GM23248 (cell line): ENCODE data around the gene CHST10. TPM values are rescaled to one million over a fixed set of nuclear protein-coding genes. Genes with fewer than 3 reads are reported as not detected.

ENCODE experiments used
- DNase-seq: peaks from one replicate; pipeline ENCODE4 v3.0.0-alpha.2; 2015
- H2AFZ ChIP-seq: fragments of 200-600 bp; sonication (generic); 2 replicates; pipeline ENCODE4 v1.6.1; 2016; ENCODE audit warnings: antibody characterized with exemption
- H3F3A ChIP-seq: fragments of 200-600 bp; sonication (generic); 2 replicates; pipeline ENCODE4 v1.6.1; 2016; ENCODE audit warnings: mild to moderate bottlenecking, antibody characterized with exemption, mixed run types; ENCODE audit not compliant: insufficient read depth
- H3K27ac ChIP-seq: fragments of 200-600 bp; sonication (generic); 2 replicates; pipeline ENCODE4 v1.5.1; 2016; ENCODE audit warnings: mild to moderate bottlenecking
- H3K27me3 ChIP-seq: fragments of 200-600 bp; sonication (generic); replicated peaks from 2 replicates; pipeline ENCODE4 v1.6.1; 2016; ENCODE audit warnings: mild to moderate bottlenecking; ENCODE audit not compliant: insufficient read depth
- H3K36me3 ChIP-seq: fragments of 200-600 bp; sonication (generic); 2 replicates; pipeline ENCODE4 v1.6.1; 2016; ENCODE audit warnings: low read depth, mild to moderate bottlenecking
- H3K4me1 ChIP-seq: fragments of 200-600 bp; sonication (generic); 2 replicates; pipeline ENCODE4 v1.6.1; 2016; ENCODE audit warnings: mild to moderate bottlenecking; ENCODE audit not compliant: insufficient read depth
- H3K4me2 ChIP-seq: fragments of 200-600 bp; sonication (generic); one replicate; pipeline ENCODE4 v1.6.1; 2016; ENCODE audit warnings: mild to moderate bottlenecking; ENCODE audit not compliant: unreplicated experiment
- H3K4me3 ChIP-seq: fragments of 200-600 bp; sonication (generic); 2 replicates; pipeline ENCODE4 v1.5.1; 2016; ENCODE audit warnings: mild to moderate bottlenecking
- H3K79me2 ChIP-seq: fragments of 200-600 bp; sonication (generic); 2 replicates; pipeline ENCODE4 v1.6.1; 2016; ENCODE audit warnings: mild to moderate bottlenecking; ENCODE audit not compliant: insufficient read depth
- H3K9ac ChIP-seq: fragments of 200-600 bp; sonication (generic); 2 replicates; pipeline ENCODE4 v1.6.1; 2016; ENCODE audit warnings: mild to moderate bottlenecking
- H3K9me2 ChIP-seq: fragments of 200-600 bp; sonication (generic); 2 replicates; pipeline ENCODE4 v1.6.1; 2016; ENCODE audit warnings: mixed run types, mild to moderate bottlenecking, moderate library complexity; ENCODE audit not compliant: insufficient read depth
- H3K9me3 ChIP-seq: fragments of 200-600 bp; sonication (generic); one replicate; pipeline ENCODE4 v1.6.1; 2017; ENCODE audit warnings: low read depth
- H4K20me1 ChIP-seq: fragments of 200-600 bp; sonication (generic); 2 replicates; pipeline ENCODE4 v1.6.0; 2016; ENCODE audit not compliant: insufficient read depth
- EZH2 ChIP-seq: fragments of 200-600 bp; sonication (generic); IDR thresholded peaks from 2 replicates; pipeline ENCODE4 v1.6.1; 2018; ENCODE audit warnings: antibody characterized with exemption, mild to moderate bottlenecking; ENCODE audit not compliant: insufficient read depth, poor library complexity, severe bottlenecking
- EZH2phosphoT487 ChIP-seq: fragments of 200-600 bp; sonication (generic); IDR thresholded peaks from 2 replicates; pipeline ENCODE4 v1.6.1; 2018; ENCODE audit warnings: antibody characterized with exemption, moderate library complexity, mild to moderate bottlenecking, low read depth; ENCODE audit not compliant: insufficient read depth
- WGBS, 2 experiments: methylation state at CpG; one replicate each; pipeline ENCODE4 v1.1.6; 2015 to 2017; ENCODE audit warnings: low lambda C conversion rate in 2 of 2, low coverage in 1 of 2; ENCODE audit errors: missing lambda C conversion rate in 2 of 2; 5-methylcytosine and 5-hydroxymethylcytosine counted together
- in situ Hi-C: fragments of 300-500 bp; cut with MboI; formaldehyde crosslinking; loops from 2 replicates; pipeline ENCODE4 v1.15.0; 2020
- polyA plus RNA-seq: library from polyadenylated mRNA; unstranded; fragments of >200 nt; fragmentation: Nextera tagmentation; extraction: Ambion mirVana; gene quantifications from 2 replicates; pipeline ENCODE4 v1.2.1, GENCODE V29; 2016
- total RNA-seq: library from RNA; depleted of rRNA; stranded (reverse); fragments of >200 nt; shearing (Covaris generic); gene quantifications from 2 replicates; pipeline ENCODE4 v1.2.3, GENCODE V29; 2014

CHST10 gene
- total and polyA plus RNA-seq, 2 experiments from 2014 or later, result 4.7 to 6.2 TPM

- 92% methylated on average over 8 of the region's 8 CpGs for WGBS, 2 experiments
- H2AFZ ChIP-seq, result no peak overlapping the region
- in situ Hi-C loops, result loop anchor here (25.0 kb wide), 1 partner anchor 830 kb away; no protein-coding TSS in a partner anchor
Observed at GRCh38 chr2:100392715-100393114, 24.8 kb downstream of the CHST10 start.

GRCh38 chr2:100391735-100392515 lies 25.5 kb downstream of the CHST10 start:
- H3K4me2 ChIP-seq, result no peak overlapping the region
- no peaks in the 10 kb centered on the region for H4K20me1 ChIP-seq
- H3K27me3 ChIP-seq, result no peaks in the 10 kb centered on the region
- no peaks in the 10 kb centered on the region for H3F3A ChIP-seq
- no peak overlapping the region for H3K4me3 ChIP-seq
- H3K79me2 ChIP-seq, result no peaks in the 10 kb centered on the region
- no peaks in the 10 kb centered on the region for H3K36me3 ChIP-seq
- no peaks in the 10 kb centered on the region for H3K4me1 ChIP-seq
- H3K27ac ChIP-seq, result no peak overlapping the region
- H3K9ac ChIP-seq, result no peak overlapping the region
- no peaks in the 10 kb centered on the region for H3K9me2 ChIP-seq
- in situ Hi-C loops, result loop anchor here (25.0 kb wide), 1 partner anchor 830 kb away; no protein-coding TSS in a partner anchor
- no peaks in the 10 kb centered on the region for H3K9me3 ChIP-seq
- H2AFZ ChIP-seq, result no peak overlapping the region
- no peak for TF ChIP-seq EZH2phosphoT487
- TF ChIP-seq EZH2, result no peak
- WGBS, 2 experiments, result 94 to 97% methylated on average over 22 to 23 of the region's 23 CpGs
- no peak for DNase-seq

More at GRCh38 chr2:100392715-100393114, 24.8 kb downstream of the CHST10 start:
- no peaks in the 10 kb centered on the region for H3K4me1 ChIP-seq
- DNase-seq, result no peak
- H3K9me3 ChIP-seq, result no peaks in the 10 kb centered on the region
- no peaks in the 10 kb centered on the region for H3K9me2 ChIP-seq
- H3F3A ChIP-seq, result no peaks in the 10 kb centered on the region
- H3K9ac ChIP-seq, result no peak overlapping the region
- no peaks in the 10 kb centered on the region for H4K20me1 ChIP-seq
- H3K4me2 ChIP-seq, result no peak overlapping the region
- no peaks in the 10 kb centered on the region for H3K79me2 ChIP-seq
- TF ChIP-seq EZH2phosphoT487 (no peak), EZH2 (no peak)
- H3K36me3 ChIP-seq, result no peaks in the 10 kb centered on the region
- no peak overlapping the region for H3K27ac ChIP-seq
- H3K27me3 ChIP-seq, result no peaks in the 10 kb centered on the region
- no peak overlapping the region for H3K4me3 ChIP-seq

GRCh38 chr2:100390001-100390940 lies 27.2 kb downstream of the CHST10 start:
- Histone ChIP-seq H3K79me2 (no peaks in the 10 kb centered on the region), H3K4me2 (no peak overlapping the region), H4K20me1 (no peaks in the 10 kb centered on the region), H3K9me2 (no peaks in the 10 kb centered on the region), H3K9ac (no peak overlapping the region), H3F3A (no peaks in the 10 kb centered on the region), H3K9me3 (no peaks in the 10 kb centered on the region), H3K27me3 (no peaks in the 10 kb centered on the region), H3K27ac (no peak overlapping the region), H3K4me3 (no peak overlapping the region), H3K4me1 (no peaks in the 10 kb centered on the region), H2AFZ (no peak overlapping the region), H3K36me3 (no peaks in the 10 kb centered on the region)
- 79 to 80% methylated on average over 11 to 12 of the region's 12 CpGs for WGBS, 2 experiments
- in situ Hi-C loops, result loop anchor here (25.0 kb wide), 1 partner anchor 828 kb away; no protein-coding TSS in a partner anchor
- DNase-seq, result no peak
- TF ChIP-seq EZH2phosphoT487 (no peak), EZH2 (no peak)

GRCh38 chr2:100388703-100389102 lies 28.8 kb downstream of the CHST10 start:
- Histone ChIP-seq H3K9me2 (no peaks in the 10 kb centered on the region), H3K27ac (no peak overlapping the region), H3K4me2 (no peak overlapping the region), H3K79me2 (no peaks in the 10 kb centered on the region), H2AFZ (no peak overlapping the region), H3F3A (no peaks in the 10 kb centered on the region), H3K27me3 (no peaks in the 10 kb centered on the region), H4K20me1 (no peaks in the 10 kb centered on the region), H3K9ac (no peak overlapping the region), H3K36me3 (no peaks in the 10 kb centered on the region), H3K4me3 (no peak overlapping the region), H3K9me3 (no peaks in the 10 kb centered on the region), H3K4me1 (no peaks in the 10 kb centered on the region)
- WGBS, 2 experiments, result 55 to 59% methylated on average over 6 of the region's 6 CpGs
- DNase-seq, result no peak
- TF ChIP-seq EZH2 (no peak), EZH2phosphoT487 (no peak)
- in situ Hi-C loops, result loop anchor here (25.0 kb wide), 1 partner anchor 826 kb away; no protein-coding TSS in a partner anchor
